GM19324 (cell line): ENCODE measurements around the gene RNF43.

Source experiments
- ATAC-seq: cut with Tn5 transposase; IDR thresholded peaks from one replicate; pipeline ENCODE4 v1.9.1; 2021; ENCODE audit warnings: mild to moderate bottlenecking, moderate library complexity; ENCODE audit not compliant: unreplicated experiment, low FRiP score

RNF43 gene

DNA sequence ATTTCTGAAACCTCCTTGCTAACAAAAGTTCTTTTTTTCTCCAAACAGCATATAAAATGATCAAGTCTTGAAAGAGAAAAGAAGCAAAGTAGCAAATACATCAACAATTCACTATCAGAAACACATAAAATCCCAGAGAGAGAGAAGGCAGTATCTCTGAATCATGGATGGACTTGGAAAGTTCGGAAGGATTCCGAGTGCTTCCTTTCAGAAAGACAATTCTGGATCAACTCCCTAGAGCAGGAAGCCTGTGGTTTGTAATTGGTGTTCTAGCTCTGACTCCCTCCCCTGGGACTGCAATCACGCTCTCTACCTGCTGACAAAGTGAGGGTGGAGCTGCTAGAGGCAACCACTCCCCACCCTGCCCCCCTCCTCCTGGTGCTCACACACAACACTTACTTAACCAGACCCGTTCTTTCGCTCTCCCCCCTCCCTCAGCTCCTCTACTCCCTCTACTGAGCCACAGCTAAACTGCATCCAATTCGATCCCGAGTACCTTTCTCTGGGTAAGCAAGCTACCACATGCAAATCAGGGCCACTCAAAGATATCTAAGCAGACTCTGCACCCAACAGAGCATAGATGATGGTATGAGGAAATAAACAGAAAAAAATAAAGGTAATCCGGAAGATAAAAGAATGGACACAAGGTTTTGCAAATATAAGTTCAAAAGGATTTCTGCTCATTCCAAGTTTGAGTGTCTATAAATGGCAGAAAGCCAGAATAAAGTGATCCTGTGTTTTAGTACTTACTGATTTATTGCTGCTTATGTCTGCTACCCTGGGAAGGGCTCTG lies at the start of gene RNF43:
Gene RNF43 (minus strand): TSS at position 235 of the 793 bp plus-strand sequence. CDS start 1,957 bp downstream, outside the sequence.
- ATAC-seq = peak; percentile 93

DNA sequence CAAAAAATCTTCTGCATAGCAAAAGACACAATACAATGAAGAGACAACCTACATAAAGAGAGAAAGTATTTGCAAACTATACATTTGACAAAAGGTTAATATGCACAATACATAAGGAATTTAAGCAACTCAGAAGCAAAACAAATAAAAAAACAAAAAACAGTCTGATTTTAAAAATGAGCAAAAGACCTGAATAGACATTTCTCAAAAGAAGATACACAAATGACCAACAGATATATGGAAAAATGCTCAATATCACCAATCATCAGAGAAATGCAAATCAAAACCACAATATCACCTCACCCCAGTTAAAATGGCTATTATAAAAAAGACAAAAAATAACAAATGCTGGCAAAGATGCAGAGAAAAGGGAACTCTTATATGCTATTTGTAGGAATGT lies 38.2 kb upstream of the RNF43 start:
- no peak for ATAC-seq

DNA sequence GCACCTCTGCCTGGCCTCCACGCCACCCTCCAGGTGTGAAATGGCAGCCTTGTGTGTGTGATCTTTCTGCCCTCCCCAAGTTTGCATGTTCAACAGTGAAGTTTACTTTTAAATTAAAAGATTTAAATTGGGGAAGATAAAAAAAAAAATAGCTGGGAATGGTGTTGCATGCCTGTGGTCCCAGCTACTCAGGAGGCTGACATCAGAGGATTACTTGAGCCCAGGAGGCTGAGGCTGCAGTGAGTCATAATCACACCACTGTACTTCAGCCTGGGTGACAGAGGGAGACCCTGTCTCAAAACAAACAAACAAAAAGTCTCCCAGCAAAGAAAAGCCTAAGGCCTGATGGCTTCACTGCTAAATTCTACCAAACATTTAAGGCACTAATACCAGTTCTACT lies 35.4 kb upstream of the RNF43 start:
- no peak for ATAC-seq

DNA sequence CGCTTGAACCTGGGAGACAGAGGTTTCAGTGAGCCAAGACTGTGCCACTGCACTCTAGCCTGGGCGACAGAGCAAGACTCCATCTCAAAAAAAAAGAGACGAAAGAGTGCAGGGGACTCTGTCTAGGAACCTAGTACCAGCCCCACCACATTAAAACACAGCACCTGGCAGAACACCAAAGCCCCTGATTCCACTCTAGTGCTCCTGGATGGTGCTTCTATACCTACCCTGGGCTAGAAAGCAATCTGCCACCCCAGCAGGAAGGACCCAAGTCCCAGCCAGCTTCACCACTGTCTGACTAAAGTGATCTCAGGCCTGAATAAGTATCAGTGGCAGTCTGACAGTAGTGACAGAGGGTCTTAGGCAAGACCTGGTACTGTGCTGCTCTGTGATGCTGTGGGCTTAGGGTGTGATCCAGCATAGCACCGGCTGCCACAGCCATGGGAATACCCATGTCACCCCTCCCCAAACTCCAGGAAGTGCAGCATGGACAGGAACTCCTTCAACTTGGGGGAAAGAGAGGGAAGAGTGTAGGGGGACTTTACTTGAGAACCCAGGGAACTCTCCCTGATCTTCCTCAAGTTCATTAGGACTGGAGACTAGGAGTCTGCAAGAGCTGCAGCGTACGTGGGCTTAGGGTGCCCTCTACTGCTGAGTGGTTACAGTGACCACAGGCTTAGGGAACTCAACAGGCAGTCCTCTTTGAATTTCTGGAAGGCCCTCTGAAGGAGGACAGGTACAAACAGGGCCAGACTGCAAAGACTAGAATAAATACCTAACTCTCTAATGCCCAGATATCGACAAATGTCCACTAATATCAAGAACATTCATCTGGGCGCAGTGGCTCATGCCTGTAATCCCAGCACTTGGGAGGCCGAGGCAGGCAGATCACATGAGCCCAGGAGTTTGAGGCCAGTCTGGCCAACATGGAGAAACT lies 30.0 kb upstream of the RNF43 start:
- no peak for ATAC-seq

DNA sequence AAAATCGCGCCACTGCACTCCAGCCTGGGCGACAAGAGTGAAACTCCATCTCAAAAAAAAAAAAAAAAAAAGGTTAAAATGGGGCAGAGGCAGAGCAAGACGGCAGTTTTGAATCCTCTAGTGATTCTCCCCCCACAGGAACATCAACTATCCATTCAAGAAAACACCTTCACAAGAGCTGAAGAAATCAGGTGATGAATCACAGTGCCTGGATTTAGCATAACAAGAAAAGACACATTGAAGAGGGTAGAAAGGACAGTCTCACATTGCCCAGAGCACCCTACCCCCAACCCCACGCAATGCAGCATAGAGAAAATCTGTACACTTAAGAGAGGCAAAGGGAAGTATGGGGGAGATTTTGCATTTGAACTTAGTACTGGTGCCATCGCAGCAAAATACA lies 28.8 kb upstream of the RNF43 start:
- ATAC-seq = no peak

DNA sequence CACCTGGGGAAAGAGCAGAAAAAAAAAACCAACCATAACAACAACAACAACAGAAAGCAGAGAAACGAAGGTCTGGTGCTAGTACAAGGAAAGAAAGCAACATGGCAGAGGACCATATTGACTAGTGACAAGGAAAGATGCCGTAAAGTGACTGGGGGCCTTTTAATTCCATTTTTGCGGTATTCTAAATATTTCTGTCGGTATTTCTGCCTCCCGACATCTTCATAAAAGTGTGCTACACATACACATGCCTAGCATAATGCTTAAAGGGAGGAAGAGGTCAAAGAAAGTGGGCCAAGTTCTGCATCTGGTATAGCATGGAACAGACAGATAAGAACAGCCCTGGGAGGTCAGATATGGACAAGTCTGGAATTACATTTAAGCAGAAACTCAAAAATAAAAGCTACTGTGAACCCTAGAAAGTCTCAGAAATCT lies 19.5 kb upstream of the RNF43 start:
- no peak for ATAC-seq

DNA sequence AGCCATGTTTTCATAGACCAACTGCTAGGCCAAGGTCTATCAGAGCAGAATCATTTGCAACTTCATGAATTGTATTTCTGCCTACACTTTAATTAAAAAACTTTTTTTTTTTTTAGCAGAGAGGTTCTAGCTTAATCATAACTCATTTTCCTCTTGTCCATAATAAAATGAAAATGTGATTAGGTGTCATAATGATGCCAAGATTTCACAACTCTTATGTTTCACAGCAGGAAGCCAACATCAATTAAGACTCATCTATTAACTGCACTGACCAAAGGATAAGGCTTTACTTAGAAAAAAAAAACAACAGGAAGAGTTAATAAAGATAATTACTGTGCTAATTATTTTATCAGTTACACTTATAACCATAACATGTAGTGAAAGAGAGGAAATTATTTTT lies 18.9 kb upstream of the RNF43 start:
- ATAC-seq = no peak

DNA sequence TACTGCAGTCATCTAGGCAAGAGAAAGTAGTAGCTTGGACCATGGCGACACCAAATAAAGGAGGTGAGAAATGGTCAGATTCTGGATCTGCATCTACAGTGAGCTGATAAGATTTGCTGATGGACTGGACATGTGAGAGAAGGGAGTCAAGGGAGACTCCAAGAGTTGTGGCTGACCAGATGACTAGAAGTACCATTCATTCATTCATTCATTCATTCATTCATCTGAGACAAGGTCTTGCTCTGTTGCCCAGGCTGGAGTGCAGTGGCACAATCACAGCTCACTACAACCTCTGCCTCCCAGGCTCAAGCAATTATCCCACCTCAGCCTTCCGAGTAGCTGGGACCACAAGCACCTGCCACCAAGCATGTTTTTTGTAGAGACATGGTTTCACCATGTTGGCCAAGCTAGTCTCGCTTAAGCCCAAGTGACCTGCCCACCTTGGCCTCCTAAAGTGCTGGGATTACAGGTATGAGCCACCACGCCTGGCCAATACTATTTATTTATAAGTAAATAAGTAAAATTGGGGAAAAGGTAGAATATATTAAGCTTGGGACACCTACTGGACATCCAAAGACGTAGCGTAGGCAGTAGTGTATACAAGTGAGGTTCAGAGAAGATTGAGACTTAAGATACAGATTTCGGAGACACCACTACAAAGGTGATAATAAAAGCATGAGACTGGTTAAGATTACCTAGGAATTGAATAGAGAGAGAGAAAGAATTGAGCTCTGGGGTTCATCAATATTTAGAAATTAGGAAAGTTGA lies 15.7 kb upstream of the RNF43 start:
- no peak for ATAC-seq

DNA sequence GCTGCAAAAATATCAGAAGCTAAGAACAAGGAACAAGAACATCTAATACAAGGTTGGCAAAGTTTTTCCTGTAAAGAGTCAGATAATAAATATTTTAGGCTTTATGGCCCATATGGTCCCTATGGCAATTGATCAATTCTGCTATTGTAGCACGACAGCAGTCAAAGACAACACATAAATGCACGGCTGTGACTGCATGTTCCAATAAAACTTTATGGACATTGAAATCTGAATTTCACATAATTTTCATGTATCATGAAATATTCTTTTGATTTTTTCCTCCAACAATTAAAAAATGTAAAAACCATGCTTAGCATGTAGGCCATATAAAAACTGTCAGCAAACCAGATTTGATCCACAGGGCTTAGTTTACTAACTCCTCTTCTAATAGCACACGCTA lies 10.5 kb upstream of the RNF43 start:
- ATAC-seq = no peak

DNA sequence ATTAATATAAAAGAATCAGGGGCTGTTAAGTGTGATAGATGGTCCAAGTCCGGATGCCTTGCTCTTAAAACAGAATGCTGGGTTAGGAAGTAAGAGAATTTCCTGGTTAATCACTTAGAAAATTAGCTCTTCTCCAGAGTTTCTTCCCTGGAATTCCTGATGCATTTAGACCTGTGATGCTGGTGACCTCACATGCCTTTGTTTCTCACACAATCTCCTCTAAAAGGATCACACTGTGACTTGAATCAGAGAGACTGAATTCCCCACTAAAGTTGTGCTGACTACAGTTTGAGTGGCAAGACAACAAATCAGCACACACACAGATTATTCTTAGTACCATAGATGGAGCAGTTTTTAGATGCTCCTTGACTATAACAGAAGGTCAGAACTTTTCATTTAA lies 4.4 kb upstream of the RNF43 start:
- no peak for ATAC-seq

DNA sequence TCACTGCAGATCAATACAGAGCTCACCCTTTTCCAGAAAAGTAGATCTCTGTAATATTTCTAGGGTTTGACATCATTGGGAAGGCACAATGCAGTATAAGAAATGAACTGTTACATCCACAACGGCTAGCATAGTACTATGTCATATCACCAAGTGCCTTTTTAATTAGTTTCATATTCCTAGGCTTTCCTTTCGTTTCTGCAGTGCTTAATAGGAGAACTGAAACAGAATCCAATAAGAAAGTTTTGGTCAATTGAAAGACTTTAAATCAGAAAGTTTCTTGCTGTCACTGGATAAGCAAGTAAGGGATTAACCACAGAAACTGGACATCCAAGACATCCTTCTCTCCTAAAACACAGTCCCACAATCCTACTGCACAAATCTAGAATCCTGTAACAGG lies 3.5 kb upstream of the RNF43 start:
- no peak for ATAC-seq

DNA sequence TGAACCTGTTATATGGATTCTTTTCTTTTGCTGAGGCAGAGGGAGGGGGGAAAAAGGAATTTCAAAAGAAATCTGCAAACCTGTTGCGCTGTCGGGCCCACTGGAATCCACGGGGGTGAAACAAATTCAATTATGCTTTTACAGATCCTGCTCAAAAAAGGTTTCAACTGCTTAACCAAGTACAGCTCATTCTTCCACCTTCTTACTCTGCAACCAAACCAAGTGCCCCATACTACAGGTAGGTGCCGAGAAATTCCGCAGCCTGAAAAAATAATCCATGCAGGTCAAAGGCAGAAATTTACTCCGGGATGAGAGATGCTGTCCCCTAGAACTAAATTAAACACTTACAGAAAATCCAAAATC lies 416 bp downstream of the RNF43 start:
- ATAC-seq = no peak

DNA sequence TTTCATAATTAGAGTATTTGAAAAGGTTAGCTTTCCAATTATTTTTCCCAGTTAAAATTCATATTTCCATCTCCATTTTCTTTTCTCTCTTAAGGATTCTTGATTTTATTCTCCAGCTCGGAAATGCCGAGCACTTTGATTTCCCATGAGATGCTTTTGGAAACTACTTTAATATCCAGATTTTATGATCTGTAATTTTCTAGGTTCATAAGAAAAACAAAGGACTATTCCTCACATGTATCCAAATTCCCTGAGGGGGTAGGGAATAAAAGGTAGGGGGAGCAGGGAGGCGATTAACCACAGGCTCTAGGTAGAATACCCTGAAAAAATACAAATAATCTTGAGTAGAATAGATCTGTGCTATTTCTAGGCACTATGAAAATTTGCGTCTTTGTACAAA lies 938 bp downstream of the RNF43 start:
- no peak for ATAC-seq

DNA sequence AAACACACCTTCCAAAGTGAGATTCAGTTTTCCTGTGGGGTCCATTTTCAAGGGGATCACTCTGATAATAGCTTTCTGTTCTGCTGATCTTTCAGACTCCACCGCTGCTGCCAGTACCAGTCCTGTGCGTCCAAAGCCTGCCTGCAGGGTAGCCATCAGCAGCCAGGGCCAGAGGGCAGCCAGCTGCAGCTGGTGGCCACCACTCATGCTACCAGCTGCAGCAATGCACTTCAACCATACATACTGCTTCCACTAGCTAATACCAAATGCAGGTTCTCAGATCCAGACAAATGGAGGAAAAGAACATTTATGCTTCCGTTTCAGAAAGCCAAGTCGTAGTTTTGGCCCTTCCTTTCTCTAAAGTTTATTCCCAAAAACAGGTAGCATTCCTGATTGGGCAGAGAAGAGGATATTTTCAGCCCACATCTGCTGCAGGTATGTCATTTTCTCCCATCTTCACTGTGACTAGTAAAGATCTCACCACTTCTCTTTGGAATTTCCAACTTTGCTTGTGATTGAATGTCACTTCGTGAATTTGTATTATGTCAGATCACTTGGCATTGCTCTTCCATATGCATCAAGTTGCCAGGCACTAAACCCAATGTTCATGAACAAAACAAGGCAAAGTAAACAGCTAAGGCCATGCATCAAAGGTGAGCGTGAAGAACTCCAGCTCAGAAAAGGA lies 1.8 kb downstream of the RNF43 start:
- no peak for ATAC-seq

DNA sequence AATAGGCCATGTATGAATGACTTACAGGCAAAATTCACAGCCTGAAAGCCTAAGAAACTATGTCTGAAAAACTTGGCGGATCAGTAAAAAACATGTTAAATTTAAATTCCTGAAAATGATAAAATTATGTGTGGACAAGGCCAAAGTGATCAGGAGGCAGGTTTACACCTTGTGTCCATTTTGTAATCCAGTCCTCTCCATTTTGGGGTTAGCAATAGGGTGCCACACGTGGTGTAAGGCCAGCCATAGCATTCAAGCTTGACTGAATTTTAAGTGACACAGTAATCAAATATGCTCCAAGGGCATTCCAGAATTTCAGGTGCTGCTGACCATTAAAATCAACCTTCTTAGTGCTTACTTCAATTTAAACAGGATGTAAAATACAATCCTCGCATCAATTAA lies 2.7 kb downstream of the RNF43 start:
- no peak for ATAC-seq

DNA sequence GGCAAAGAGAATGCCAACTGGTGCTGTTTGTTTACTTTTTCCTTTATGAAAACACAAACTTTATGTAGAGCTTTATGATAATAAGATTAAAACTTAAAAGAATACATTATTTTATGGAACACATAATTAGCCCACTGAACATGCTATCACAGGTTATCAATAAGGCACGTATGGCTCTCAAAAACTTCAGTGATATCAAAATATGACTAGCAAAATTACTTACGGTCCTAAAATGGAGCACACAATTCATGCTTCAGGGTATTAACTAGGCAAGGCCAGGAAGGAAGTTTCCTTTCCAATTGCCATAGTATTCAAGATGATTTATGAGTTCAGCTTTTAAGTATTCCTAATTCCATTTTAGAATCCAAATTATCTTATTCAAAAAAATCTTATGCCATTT lies 3.6 kb downstream of the RNF43 start:
- no peak for ATAC-seq

DNA sequence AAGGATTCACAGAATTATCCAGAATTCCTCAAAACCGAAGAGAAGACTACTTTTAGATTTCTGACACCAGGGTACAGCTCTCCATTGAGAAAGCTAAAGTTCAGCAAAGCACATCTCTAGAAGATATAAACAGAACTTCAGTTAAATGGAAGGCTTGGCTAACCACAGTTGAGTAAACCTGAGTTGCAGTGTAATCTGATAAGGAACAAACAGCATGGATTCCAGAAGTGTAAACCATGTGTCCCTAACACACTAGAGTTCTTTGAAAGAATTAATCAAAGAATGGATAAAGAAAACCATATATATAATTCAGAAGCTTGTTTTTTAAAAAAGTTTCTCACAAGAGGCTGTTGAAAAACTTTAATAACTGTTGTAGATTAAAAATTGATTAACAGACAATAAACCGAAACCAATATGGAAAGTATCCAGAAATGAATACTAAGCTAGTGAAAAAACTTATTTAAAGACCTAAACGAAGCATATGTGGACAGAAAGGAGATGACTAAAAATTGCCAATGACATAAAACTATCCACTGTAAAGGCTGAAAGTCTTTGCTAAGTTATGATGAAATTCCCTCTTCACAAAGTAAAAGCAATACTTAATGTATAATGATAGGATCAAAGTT lies 4.3 kb downstream of the RNF43 start:
- ATAC-seq = no peak

DNA sequence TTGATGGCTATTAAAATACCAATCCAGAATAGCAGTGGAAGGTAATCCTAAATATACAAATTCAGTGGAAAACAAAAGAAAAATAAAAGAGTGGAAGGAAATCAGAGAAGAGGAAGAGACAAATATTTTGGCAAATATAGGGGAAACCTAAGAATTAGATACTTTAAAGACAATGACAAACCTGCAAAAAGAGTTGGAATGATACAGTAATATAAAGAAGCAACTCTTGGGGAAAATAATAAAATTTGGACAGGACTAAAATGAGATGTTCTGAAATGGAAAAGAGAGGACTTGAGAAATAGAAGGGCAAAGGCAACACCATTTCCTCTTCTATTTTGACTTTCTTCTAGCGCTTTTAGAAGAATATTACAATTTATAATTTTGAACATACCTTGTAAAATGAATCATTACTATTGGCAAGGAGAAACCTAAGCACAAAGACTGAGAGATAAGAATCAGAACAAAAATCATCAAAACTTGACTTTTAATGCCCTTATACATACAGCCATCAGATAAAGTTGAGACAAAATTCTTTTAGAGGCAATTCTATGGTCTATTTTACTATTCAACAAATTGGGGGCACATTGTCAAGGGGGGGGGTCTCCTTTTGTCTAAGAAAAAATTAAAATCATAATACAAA lies 5.2 kb downstream of the RNF43 start:
- ATAC-seq = no peak

DNA sequence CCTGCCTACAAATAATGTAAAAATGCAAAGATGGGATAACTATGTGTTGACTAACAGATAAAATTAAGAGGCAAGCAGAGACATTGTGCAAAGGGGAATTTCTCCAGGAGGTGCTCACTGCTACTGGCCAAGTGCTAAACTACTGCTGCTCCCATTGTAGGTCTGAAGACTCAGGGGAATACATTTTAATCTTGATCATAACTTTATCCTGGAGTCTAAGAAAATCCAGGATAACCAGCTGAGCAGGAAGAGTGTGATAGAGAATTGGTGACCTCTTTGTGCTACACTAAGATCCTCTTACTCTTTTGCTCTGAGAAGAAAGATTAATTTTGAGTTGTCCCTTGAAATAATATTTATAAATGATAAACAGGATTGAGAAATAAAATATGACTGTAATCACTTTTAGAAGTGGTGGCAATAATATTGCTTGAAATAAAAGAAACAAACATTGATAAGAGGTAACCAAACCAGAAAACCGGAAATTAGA lies 5.9 kb downstream of the RNF43 start:
- ATAC-seq = no peak
